ENCODE results near the gene AGFG2.
"Not testable (repeated sequence)": the region's sequence is repeated elsewhere in the genome, so short reads cannot be mapped to it uniquely, and the experiment has no call there.

The AGFG2 gene

GRCh38 chr7:100553032-100553431 lies 14.0 kb downstream of the AGFG2 start:
- no peak for DNase-seq (ENCODE audit: low spot score)

DNA sequence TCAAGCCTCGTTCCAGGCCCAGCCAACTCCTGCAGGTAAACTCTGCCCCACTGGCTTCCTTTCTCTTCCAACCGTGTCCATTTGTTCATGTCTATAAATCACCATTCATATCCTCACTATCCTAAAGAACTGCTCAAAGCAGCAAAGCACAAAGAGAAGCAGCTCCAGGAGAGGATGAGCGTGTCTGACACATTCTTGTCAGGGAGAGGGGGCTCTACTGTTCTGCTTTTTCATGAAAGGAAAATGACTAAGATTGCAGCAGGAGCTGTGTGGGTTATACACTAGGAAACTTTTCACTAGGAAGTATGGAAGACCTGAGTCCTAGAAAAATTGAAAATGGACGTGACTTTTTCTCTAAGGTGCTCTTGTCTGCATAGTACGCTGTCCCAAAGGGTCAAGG lies 16.7 kb downstream of the AGFG2 start:
- no peak for DNase-seq (ENCODE audit: low spot score)

- peak; percentile 61 for DNase-seq (ENCODE audit: low spot score)
These were observed 17.5 kb downstream of the AGFG2 start for GRCh38 chr7:100556541-100556940.

GRCh38 chr7:100559127-100559526 lies 20.1 kb downstream of the AGFG2 start:
- DNase-seq (ENCODE audit: low spot score) = no peak

DNA sequence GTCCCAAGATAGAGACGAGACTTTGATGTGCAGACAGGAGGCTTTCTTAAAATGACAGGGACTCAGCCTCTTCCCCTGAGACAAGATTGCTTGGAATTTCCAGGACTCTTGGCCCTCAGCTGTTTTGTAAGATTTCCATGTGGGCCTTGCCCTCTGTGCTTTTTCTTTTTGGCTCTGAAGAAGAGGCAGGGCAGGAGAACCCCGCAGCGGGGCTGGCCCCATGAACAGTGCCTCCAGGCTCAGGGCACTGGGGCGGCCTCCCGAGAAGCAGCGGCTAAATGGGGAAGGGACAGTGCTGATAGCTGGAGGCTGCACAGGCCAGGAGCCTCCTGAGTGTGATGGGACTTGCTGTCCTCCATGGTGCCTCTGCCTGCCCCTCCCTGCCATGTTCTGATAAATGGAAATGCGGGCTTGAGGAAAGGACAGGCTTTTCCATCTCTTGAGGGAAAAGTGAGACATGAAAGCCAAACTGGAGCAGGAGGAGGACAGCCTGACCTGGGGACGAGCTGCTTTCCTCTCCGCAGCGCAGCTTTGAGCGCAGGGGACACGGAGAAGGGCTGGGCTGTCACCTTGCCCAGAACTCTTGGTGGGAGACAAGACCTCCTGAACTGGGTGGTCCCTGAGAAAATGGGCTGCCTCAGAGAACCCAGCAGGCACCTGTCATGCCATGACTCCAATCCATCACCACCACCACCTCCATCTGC lies 22.6 kb downstream of the AGFG2 start:
- DNase-seq (ENCODE audit: low spot score) = no peak

- DNase-seq (ENCODE audit: low spot score) = no peak
These were observed 23.4 kb downstream of the AGFG2 start for GRCh38 chr7:100562195-100563099.

DNA sequence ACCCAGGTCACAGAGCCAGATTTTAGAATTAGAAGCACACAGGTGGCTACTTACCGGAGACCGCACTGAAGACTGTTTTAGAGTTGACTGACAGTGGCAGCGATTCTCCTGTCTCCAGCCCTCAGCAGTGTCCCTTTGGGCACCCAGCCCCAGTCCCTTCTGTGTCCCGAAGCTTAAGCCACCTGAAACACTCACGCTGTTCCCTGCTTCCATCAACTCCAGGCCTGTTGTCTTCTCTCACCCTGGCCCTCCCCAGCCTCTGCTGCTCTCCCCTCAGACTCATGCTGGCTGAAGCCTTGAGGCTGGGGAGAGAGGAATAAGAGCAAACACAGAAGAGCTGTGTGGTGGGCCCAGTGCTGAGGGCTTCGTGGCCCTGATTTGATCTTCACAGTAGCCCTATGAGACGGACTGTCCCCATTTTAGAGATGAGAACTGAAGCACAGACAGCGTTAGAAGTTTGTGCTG lies 24.1 kb downstream of the AGFG2 start:
- no peak for DNase-seq (ENCODE audit: low spot score)

- peak; percentile 86 for DNase-seq (ENCODE audit: low spot score)
These were observed 24.9 kb downstream of the AGFG2 start for GRCh38 chr7:100563809-100564400.

DNA sequence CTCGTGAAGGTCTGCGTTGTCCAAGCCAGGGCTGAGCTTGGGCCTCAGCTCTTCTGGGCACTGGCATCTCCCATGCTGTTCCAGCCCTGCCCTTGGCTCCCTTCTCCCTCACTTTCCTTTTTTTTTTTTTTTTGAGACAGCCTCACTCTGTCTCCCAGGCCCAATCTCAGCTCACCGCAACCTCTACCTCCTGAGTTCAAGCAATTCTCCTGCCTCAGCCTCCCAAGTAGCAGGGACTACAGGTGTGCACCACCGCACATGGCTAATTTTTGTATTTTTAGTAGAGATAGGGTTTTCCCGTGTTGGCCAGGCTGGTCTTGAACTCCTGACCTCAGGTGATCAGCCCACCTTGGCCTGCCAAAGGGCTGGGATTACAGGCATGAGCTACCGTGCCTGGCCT lies 25.4 kb downstream of the AGFG2 start:
- DNase-seq (ENCODE audit: low spot score) = not testable (repeated sequence)

DNA sequence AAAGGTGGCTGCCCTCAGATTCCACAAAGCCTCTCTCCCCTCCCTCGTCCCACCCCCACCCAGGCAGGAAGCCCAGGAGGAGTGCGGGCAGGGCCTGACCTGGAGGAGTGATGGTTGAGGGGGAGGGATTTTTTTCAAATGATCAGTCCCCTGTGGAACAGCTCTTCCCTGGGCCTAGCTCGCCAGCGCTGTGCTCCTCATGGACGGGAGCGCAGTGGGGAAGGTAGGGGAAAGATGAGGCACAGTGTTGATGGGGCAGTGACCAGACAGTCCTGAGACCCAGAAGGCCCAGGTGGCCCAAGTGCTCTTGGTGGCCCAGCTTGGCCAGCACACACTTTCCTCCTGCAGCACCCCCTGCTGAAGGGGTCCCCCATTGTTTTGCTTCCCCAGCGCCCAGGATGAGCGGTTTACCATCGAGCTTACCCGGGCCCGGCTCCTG lies 26.1 kb downstream of the AGFG2 start:
- no peak for DNase-seq (ENCODE audit: low spot score)

DNA sequence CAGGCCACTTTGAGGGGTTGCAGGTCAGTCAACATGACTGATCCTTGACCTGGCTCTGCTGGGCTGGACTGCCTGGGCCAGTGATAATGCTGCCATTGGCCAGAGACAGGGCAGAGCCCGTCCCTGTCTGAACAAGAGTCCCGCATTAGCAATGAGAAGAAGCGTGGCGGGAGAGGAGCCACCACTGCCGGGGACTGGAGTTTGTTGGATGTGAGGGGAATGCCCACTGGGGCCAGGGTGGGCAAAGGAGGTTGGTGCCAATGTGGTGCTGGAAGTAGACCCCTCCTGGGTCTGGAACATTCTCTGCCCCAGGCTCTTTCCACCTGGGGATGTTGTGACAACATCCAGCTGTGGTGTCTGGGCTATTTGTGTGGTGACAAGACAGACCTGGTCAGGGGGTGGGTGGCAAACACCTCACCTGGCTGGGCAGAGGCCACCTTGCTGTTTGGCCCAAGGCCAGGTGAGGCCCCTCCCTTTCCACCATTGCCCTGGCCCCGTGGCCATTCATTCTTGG lies 27.1 kb downstream of the AGFG2 start:
- no peak for DNase-seq (ENCODE audit: low spot score)

GRCh38 chr7:100567031-100567730 lies 28.2 kb downstream of the AGFG2 start:
- no peak for DNase-seq (ENCODE audit: low spot score)

DNA sequence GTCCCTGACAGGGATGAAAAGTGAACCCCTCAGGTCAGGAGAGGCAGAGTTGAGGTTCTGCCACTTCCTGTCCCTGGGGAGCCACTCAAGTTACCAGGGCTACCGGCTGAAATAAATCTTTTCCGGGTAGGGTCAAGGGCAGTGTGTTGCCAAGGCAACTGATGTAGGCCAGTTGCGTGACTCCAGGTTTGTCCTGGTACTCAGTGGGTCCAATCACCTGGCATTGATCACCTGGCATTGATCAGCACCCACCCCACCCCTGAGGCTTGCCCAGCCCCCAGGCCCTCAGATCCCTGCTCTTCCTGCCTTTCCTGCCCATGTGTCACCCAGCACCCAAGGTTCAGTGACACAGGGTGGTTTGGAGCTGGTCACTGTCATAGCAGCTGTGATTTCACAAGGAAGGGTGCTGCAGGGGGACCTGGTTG lies 28.8 kb downstream of the AGFG2 start:
- DNase-seq (ENCODE audit: low spot score) = no peak

- DNase-seq (ENCODE audit: low spot score) = no peak
These were observed 29.3 kb downstream of the AGFG2 start for GRCh38 chr7:100568176-100568895.

- no peak for DNase-seq (ENCODE audit: low spot score)
These were observed 30.2 kb downstream of the AGFG2 start for GRCh38 chr7:100568896-100569844.

DNA sequence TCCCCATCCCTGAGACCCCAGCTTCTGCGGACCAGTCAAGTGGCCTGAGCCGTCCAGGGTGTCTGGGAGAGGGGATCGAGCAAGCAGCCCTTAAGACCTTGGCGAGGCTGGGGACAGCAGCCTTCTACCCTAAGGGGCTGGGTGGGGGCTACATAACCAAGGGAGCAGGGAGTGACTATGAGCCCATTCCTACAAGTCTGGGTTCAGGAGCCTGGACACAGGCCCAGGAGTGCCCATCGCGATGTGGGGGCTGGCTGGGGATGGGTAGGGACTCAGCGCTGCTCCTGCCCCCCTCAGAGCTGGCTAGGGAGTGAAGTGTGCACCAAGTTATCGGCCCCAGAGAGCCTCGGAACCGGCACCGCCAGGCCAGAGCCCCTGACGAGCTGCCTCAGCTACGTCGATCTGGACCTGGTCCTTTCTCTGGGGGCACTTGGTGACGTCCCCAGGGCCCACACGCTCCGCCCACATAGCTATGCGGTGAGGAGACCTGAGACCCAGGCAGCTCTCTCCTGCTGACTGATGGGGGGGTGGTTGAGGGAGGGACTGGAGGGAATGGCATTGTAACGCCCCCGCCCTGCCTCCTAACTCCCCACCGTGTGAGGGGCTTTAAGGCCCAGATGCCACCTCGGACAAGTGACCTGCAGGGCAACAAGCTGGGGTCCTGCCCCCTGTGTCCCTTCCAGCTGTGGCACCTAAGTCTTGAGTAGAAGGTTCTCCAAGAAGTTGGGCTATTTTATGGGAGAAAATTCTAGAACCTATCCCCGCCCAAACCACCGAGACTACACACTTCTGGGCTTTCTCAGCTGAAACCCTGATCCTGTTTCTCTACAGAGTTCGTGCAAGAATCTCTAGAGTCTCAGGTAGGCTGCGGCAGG lies 32.2 kb downstream of the AGFG2 start:
- no peak for DNase-seq (ENCODE audit: low spot score)

- no peak for DNase-seq (ENCODE audit: low spot score)
These were observed 32.8 kb downstream of the AGFG2 start for GRCh38 chr7:100571829-100572116.

- no peak for DNase-seq (ENCODE audit: low spot score)
These were observed 33.4 kb downstream of the AGFG2 start for GRCh38 chr7:100572281-100572948.

All from AG08396 (cell line).